ENCODE results near the gene ZNF500. TPM values are rescaled to one million over a fixed set of nuclear protein-coding genes. Genes with fewer than 3 reads are reported as not detected.
A peak's percentile ranks its signal among the peaks of the same experiment; 100 is the strongest.

Gene ZNF500
- total RNA-seq, 4 donors from 2014 or later, result 4.5 to 9.7 (median 8.4) TPM

GRCh38 chr16:4796982-4797804 lies 30.2 kb upstream of the ZNF500 start:
- H3K27ac ChIP-seq, result peak overlapping the region in 1 of 4 donors; percentile 9
- H3K4me1 ChIP-seq, result peaks cover 19 to 29% (median 20%) of the 10 kb centered on the region in 3 donors
- DNase-seq, result no peak
- no peak overlapping the region for H3K4me3 ChIP-seq
- TF ChIP-seq POLR2A (IDR thresholded peaks at IDR 0.05), result no peak
- TF ChIP-seq, protein P1, sequence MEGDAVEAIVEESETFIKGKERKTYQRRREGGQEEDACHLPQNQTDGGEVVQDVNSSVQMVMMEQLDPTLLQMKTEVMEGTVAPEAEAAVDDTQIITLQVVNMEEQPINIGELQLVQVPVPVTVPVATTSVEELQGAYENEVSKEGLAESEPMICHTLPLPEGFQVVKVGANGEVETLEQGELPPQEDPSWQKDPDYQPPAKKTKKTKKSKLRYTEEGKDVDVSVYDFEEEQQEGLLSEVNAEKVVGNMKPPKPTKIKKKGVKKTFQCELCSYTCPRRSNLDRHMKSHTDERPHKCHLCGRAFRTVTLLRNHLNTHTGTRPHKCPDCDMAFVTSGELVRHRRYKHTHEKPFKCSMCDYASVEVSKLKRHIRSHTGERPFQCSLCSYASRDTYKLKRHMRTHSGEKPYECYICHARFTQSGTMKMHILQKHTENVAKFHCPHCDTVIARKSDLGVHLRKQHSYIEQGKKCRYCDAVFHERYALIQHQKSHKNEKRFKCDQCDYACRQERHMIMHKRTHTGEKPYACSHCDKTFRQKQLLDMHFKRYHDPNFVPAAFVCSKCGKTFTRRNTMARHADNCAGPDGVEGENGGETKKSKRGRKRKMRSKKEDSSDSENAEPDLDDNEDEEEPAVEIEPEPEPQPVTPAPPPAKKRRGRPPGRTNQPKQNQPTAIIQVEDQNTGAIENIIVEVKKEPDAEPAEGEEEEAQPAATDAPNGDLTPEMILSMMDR (IDR thresholded peaks at IDR 0.05), result no peak
- 73 to 91% methylated on average over 3 to 10 of the region's 21 CpGs for WGBS, 2 donors
- intact Hi-C loops (cut with DNase I), result no loop called here
- H3K9me3 ChIP-seq, result no peaks in the 10 kb centered on the region
- H3K27me3 ChIP-seq, result no peaks in the 10 kb centered on the region
- H3K36me3 ChIP-seq, result peaks cover 0 to 42% (median 4%) of the 10 kb centered on the region in 3 donors

DNA sequence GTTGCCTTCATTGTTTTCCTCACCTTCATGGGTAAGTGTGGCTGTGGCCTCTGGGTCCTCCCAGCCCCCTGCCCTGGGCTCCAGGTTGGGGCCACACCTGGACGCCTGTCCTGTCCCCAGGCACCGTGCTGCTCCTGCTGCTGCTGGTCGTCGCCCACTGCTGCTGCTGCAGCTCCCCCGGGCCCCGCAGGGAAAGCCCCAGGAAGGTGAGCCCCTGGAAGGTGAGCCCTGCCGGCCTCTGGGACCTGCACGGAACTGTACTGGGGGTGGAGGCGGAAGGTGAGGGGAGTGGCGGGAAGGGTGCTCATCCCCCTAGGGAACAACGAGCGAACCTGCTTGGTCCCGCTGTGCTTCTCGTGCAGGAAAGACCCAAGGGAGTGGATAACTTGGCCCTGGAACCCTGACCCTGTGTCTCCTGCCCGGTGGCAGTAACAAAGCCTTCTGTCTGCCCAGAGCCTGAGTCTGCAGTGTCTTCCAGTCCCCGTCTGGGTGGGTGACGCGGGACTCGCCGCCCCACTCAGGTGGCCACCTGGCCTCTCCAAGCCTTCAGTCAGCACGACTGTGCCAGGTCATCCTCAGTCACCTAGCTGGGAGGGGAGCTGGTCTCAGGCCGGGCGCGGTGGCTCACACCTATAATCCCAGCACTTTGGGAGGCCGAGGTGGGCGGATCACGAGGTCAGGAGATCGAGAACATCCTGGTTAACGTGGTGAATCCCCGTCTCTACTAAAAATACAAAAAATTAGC lies 29.0 kb upstream of the ZNF500 start:
- H3K27me3 ChIP-seq, result no peaks in the 10 kb centered on the region
- no peaks in the 10 kb centered on the region for H3K9me3 ChIP-seq
- no peak overlapping the region for H3K4me3 ChIP-seq
- 94% methylated on average over 6 of the region's 30 CpGs; no CpG with 5 or more reads in 1 of the 2 donors for WGBS, 2 donors
- H3K4me1 ChIP-seq, result peaks cover 10 to 18% (median 11%) of the 10 kb centered on the region in 3 donors
- H3K36me3 ChIP-seq, result peaks cover 0 to 42% (median 4%) of the 10 kb centered on the region in 3 donors
- H3K27ac ChIP-seq, result no peak overlapping the region
- TF ChIP-seq, protein P1 (IDR thresholded peaks at IDR 0.05), result no peak
- no peak for TF ChIP-seq POLR2A (IDR thresholded peaks at IDR 0.05)
- intact Hi-C loops (cut with DNase I), result no loop called here
- no peak for DNase-seq

GRCh38 chr16:4795181-4795827 lies 28.3 kb upstream of the ZNF500 start, which contains the start of gene SMIM22:
SMIM22 (plus strand) TSS chr16:4795369; CDS start chr16:4795735, 366 bp downstream.
- Histone ChIP-seq H3K36me3 (peaks cover 0 to 42% (median 4%) of the 10 kb centered on the region in 3 donors), H3K4me3 (no peak within 1 kb of the TSS), H3K27me3 (no peaks in the 10 kb centered on the region), H3K27ac (no peak within 1 kb of the TSS), H3K9me3 (no peaks in the 10 kb centered on the region), H3K4me1 (peaks cover 4 to 11% (median 4%) of the 10 kb centered on the region in 3 donors)
- 63 to 65% methylated on average over 8 to 9 of the region's 14 CpGs for WGBS, 2 donors
- TF ChIP-seq POLR2A (IDR thresholded peaks at IDR 0.05), result no peak
- TF ChIP-seq, protein P1 (IDR thresholded peaks at IDR 0.05), result no peak
- no peak for DNase-seq
- intact Hi-C loops (cut with DNase I), result no loop called here

- Histone ChIP-seq H3K36me3 (peaks cover 0 to 24% (median 0%) of the 10 kb centered on the region in 3 donors), H3K4me3 (no peak overlapping the region), H3K4me1 (peaks cover 0 to 5% (median 0%) of the 10 kb centered on the region in 3 donors), H3K27ac (no peak overlapping the region), H3K27me3 (no peaks in the 10 kb centered on the region), H3K9me3 (no peaks in the 10 kb centered on the region)
- TF ChIP-seq, protein P1 (IDR thresholded peaks at IDR 0.05), result no peak
- no peak for TF ChIP-seq POLR2A (IDR thresholded peaks at IDR 0.05)
- no peak for DNase-seq
- 69% methylated on average over 12 to 13 of the region's 13 CpGs for WGBS, 2 donors
- intact Hi-C loops (cut with DNase I), result no loop called here
Measured at GRCh38 chr16:4792951-4793513, 26.1 kb upstream of the ZNF500 start.
